ENCODE measurements around the gene DCHS1. TPM values are rescaled to one million over a fixed set of nuclear protein-coding genes. Genes with fewer than 3 reads are reported as not detected.
A peak's percentile ranks its signal among the peaks of the same experiment; 100 is the strongest.

DCHS1 gene
- total RNA-seq, 1 experiment from 2014 or later: 0.11 TPM

- in situ Hi-C loops (cut with HindIII; ENCODE audit: low pct_unique_long_range_greater_than_20kb, low sequenced_read_pairs): no loop called here
- DNase-seq (ENCODE audit: low read depth, low spot score): no peak
Measured at GRCh38 chr11:6609502-6610015, 46.0 kb downstream of the DCHS1 start.

GRCh38 chr11:6608726-6609501, 46.7 kb downstream of the DCHS1 start:
- in situ Hi-C loops (cut with HindIII; ENCODE audit: low pct_unique_long_range_greater_than_20kb, low sequenced_read_pairs): no loop called here

GRCh38 chr11:6608011-6608410, 47.6 kb downstream of the DCHS1 start:
- in situ Hi-C loops (cut with HindIII; ENCODE audit: low pct_unique_long_range_greater_than_20kb, low sequenced_read_pairs): no loop called here

More at GRCh38 chr11:6608726-6609501, 46.7 kb downstream of the DCHS1 start:
- DNase-seq (ENCODE audit: low read depth, low spot score): no peak

GRCh38 chr11:6607190-6607795, 48.3 kb downstream of the DCHS1 start:
- in situ Hi-C loops (cut with HindIII; ENCODE audit: low pct_unique_long_range_greater_than_20kb, low sequenced_read_pairs): no loop called here
- no peak for DNase-seq (ENCODE audit: low read depth, low spot score)

More at GRCh38 chr11:6608011-6608410, 47.6 kb downstream of the DCHS1 start:
- no peak for DNase-seq (ENCODE audit: low read depth, low spot score)

- in situ Hi-C loops (cut with HindIII; ENCODE audit: low pct_unique_long_range_greater_than_20kb, low sequenced_read_pairs): no loop called here
Measured at GRCh38 chr11:6606471-6607189, 49.0 kb downstream of the DCHS1 start.

DNA sequence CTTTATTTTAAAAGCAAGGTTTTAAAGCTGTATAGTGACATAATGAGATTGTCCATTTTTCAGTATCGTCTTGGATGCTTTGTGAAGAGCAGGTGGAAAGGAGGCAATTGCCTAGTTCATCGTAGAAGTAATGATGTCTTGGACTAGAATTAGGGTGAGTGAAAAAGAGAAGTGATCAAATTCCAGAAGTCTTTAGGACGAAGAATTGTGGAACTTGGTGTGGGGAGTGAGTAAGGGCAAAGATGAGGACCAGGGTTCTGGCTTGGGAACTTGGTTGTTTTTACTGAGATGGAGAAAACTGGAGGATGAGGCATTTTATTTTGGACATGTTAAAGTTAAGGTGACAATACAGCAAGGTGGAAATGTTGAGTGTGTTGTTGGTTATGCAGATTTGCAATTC, 50.8 kb downstream of the DCHS1 start:
- DNase-seq (ENCODE audit: low read depth, low spot score): no peak
- in situ Hi-C loops (cut with HindIII; ENCODE audit: low pct_unique_long_range_greater_than_20kb, low sequenced_read_pairs): no loop called here

More at GRCh38 chr11:6606471-6607189, 49.0 kb downstream of the DCHS1 start:
- peak; percentile 79 for DNase-seq (ENCODE audit: low read depth, low spot score)

- in situ Hi-C loops (cut with HindIII; ENCODE audit: low pct_unique_long_range_greater_than_20kb, low sequenced_read_pairs): no loop called here
- DNase-seq (ENCODE audit: low read depth, low spot score): peak; percentile 63
Measured at GRCh38 chr11:6604081-6604626, 51.5 kb downstream of the DCHS1 start.

GRCh38 chr11:6603287-6604080, 52.1 kb downstream of the DCHS1 start, which contains the start of the genes ILK and RRP8:
ILK (plus strand) TSS chr11:6603774; CDS start chr11:6604272, 498 bp downstream.
RRP8 (minus strand) TSS chr11:6603616; CDS start chr11:6603502, 114 bp downstream.
- in situ Hi-C loops (cut with HindIII; ENCODE audit: low pct_unique_long_range_greater_than_20kb, low sequenced_read_pairs): no loop called here
- peak; percentile 87 for DNase-seq (ENCODE audit: low read depth, low spot score)

- DNase-seq (ENCODE audit: low read depth, low spot score): no peak
- in situ Hi-C loops (cut with HindIII; ENCODE audit: low pct_unique_long_range_greater_than_20kb, low sequenced_read_pairs): no loop called here
Measured at GRCh38 chr11:6602096-6602940, 53.3 kb downstream of the DCHS1 start.

DNA sequence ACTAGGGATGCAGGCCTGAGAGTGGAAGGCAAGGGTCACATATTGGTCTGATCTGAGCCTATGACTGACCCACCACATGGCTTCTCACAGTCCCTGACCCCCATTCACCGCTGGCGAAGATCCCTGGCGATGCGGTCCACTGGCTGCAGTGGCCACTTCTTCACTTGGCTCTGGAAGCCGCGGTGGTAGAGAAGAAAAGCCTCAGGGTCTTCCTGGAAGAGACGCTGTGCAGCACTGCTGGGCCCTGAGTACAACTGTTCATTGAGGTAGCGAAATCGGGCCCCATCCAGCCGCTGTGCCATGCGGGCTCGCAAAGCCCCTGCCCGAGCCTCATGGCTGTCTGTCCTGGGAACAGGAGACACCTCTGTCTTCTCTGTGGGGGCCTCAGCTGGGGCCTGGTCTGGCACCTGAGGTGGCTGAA, 54.6 kb downstream of the DCHS1 start:
- in situ Hi-C loops (cut with HindIII; ENCODE audit: low pct_unique_long_range_greater_than_20kb, low sequenced_read_pairs): no loop called here

GRCh38 chr11:6599881-6600390, 55.7 kb downstream of the DCHS1 start:
- DNase-seq (ENCODE audit: low read depth, low spot score): no peak
- in situ Hi-C loops (cut with HindIII; ENCODE audit: low pct_unique_long_range_greater_than_20kb, low sequenced_read_pairs): no loop called here

More for the DNA sequence above, 54.6 kb downstream of the DCHS1 start:
- DNase-seq (ENCODE audit: low read depth, low spot score): no peak

GRCh38 chr11:6599449-6599848, 56.2 kb downstream of the DCHS1 start:
- DNase-seq (ENCODE audit: low read depth, low spot score): no peak
- in situ Hi-C loops (cut with HindIII; ENCODE audit: low pct_unique_long_range_greater_than_20kb, low sequenced_read_pairs): no loop called here

DNA sequence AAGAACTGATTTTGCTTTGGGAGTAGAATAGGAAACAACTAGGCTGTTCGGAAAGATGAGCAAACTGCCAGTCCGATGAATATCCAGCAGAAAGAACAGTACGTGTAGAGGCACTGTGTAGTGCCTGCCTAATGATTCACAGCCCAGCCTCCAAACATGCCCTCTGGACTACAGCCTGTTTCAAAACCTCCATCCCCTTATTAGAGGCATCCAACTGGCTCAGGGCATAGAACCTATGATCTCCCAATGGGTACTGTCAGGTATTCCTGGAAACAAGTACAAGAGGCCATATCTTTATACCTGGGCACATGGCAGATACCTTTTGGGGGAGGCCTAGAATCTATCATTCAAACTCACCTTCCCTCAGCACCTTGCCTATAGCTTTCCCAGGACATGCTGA, 57.1 kb downstream of the DCHS1 start:
- in situ Hi-C loops (cut with HindIII; ENCODE audit: low pct_unique_long_range_greater_than_20kb, low sequenced_read_pairs): no loop called here
- no peak for DNase-seq (ENCODE audit: low read depth, low spot score)

GRCh38 chr11:6596239-6596877, 59.3 kb downstream of the DCHS1 start:
- in situ Hi-C loops (cut with HindIII; ENCODE audit: low pct_unique_long_range_greater_than_20kb, low sequenced_read_pairs): no loop called here
- no peak for DNase-seq (ENCODE audit: low read depth, low spot score)

DNA sequence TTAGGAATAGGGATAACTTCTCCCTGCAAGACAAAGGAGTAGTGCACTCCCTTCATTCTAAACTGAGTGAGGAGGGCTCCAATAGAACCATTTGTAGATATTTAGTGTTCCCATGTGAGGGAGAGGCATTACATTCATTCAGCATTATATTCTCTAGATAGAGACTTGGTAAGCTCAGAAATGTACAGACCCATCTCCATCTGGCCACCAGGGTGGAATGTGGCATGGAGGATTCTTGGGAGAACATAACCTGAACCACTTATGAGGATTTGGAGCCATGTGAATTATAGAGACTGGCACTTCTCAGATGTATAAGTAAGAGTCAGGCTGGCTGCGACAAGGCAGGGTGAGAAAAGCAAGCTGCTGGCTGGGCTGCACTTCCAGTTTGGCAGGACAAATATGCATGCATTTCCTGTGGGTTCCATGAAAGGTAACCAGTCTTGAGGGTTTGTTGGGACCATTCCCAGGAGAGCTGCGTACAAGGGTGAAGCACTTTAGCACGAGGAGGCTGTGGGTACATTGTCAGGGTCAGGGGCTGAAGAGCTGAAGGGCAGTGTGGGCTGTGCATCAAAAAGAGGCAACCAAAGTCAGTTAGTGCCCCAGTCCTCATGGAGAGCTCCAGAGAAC, 61.4 kb downstream of the DCHS1 start:
- peak; percentile 13 for DNase-seq (ENCODE audit: low read depth, low spot score)
- in situ Hi-C loops (cut with HindIII; ENCODE audit: low pct_unique_long_range_greater_than_20kb, low sequenced_read_pairs): no loop called here

Measured in SK-MEL-5 (cell line).